HG02610 (cell line): ENCODE results near the gene SIPA1L3.

ENCODE experiments used
- ATAC-seq: cut with Tn5 transposase; IDR thresholded peaks from one replicate; pipeline ENCODE4 v1.9.1; 2021; ENCODE audit warnings: mild to moderate bottlenecking, moderate library complexity; ENCODE audit not compliant: unreplicated experiment

SIPA1L3 gene

DNA sequence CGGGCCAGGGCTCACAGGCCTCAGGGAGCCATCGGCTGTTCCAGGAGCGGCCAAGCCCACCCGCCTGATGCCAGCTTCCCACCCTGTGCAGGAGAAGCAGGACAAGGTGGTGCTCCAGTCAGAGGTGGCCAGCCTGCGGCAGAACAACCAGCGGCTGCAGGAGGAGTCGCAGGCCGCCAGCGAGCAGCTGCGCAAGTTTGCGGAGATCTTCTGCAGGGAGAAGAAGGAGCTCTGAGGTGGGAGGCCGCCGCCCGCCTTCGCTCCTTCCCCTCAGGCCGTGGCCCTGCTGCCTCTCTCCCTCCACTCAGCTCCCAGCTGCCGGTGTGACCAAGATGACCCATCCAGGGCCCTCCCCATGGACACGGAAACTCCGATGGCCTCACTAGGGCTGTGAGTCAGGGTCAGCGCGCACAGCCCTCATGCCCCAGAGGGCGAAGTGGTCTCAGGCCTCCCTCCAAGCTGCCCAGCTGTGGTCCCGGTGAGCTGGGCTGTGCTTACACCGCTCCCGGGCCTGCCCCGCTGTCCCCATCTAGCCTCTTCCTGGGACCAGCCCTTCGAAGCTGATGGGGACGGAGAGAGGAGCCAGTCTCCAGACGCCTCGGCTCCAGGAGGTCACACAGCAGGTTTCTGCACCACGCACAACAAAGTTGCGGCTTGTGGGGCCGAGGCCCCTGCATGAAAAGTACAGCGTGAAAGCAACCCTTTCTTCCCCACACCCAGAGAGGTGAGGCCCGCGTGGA is 299.2 kb downstream of the SIPA1L3 start:
- ATAC-seq = no peak

GRCh38 chr19:38206928-38207327 is 299.9 kb downstream of the SIPA1L3 start:
- no peak for ATAC-seq

DNA sequence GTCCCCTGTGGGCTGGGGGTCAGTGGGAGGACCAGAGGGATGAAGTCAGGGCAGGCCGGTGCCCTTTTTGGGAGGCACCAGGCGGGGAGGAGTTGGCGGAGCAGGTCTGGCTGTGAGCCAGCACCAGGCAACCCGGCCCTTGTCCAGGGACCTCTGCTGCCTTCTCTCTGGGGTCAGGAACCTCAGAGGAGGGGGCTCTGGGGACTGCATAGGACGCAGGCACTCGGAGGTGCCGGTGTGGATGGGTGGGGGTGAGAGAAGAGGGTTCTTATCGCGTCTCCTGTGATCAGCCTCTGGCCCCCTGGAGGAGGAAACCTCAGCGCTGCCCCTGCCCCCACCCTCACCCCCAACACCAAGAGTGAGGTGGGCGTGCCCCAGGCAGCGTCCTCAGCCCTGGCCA is 300.5 kb downstream of the SIPA1L3 start:
- no peak for ATAC-seq

DNA sequence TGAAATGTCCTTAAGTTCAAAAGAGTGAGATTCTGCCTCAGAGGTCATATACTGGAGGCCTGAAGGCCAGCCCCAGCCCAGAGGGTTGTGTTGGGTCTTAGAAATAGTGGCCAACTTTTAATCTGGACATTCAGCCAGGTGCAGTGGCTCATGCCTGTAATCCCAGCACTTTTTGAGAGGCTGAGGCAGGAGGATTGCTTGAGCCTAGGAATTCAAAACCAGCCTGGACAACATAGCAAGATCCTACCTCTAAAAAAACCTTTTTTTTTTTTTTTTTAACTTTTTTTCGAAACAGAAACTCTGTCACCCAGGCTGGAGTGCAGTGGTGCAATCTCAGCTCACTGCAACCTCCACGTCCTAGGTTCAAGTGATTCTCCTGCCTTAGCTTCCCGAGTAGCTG is 301.6 kb downstream of the SIPA1L3 start:
- no peak for ATAC-seq

DNA sequence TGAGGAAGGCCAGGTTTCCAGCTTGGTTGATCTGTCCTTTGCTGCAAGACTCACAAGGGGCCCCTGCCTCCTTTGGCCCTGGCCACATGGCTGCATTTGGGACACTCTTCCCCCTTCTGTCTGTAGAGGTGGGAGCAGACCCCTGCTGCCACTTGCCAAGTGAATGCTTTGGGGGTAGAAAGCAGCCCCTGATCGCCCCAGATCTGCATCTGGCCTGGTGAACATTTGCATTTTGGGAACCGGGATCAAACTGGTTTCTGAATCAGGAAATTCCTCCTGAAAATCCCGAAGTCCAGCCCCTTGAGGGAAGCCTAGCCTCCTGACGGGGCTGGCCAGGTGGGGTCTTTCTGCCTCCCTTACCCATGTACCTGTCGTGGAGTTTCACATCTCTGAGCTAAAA is 302.1 kb downstream of the SIPA1L3 start:
- ATAC-seq = no peak

- no peak for ATAC-seq
These were observed 302.9 kb downstream of the SIPA1L3 start for GRCh38 chr19:38209671-38210457.

DNA sequence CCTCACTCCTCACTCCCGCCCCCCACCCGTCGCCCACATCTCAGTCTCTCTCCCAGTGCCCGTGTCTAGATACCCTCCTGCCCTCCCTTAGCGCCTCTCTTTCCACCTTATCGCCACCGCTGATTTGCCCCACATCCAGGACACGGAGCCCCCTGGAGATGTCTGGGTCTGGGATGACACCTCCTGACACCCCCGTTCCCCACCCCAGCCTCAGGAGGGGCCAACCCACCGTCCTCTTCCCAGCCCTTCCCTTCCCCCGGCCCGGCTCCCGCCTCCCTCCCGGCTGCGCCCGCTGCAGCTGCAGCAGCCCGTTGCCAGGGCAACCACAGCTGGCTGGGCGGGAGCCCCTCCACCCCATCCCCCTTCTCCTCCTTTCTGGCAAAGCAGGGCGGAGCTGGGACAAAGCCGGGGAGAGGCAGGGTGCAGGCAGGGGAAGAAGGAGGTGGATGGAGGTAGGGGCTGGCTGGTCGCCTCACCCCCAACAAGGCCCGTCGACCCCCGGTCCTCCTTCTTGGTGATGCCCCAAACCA is 303.5 kb downstream of the SIPA1L3 start:
- no peak for ATAC-seq

DNA sequence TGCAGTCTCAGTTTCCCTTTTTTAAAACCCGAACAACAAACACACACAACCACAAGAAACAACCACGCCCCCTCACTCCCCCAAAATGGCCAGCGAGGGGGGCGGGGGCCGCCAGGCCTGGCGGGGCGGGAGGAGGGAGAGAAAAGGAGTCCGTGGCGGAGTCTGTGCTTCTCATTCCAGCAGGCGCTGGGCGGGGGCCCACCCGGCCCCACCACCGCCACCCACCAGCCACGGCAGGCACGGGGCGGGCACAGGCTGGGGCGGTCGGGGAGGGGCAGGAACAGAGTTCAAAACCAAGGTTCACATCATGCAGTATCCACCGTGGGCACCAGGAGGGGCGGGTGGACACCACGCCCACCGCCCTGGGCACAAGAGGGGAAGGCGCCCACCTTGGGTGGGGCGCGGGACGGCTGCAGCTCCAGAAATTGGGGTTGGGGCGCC is 304.2 kb downstream of the SIPA1L3 start:
- no peak for ATAC-seq

GRCh38 chr19:38211766-38212165 is 304.8 kb downstream of the SIPA1L3 start:
- ATAC-seq = no peak

DNA sequence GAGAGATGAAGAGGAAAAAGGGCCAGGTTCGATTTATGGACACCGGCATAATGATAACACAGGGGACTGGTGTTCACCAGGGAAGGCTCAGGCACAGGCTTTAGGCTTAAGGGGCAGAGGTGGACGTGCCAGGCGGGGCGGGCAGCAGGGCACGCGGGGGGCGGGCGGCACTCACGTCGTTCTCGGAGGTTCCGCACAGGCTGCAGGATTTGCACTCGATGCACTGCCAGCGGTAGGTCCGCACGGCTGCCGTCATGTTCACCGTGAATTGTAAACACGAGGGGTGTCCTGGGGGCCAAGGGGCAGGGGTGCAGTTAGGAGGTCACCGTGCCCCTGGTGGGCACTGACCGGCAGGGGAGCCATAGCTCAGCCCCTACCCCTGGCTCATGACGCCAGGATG is 306.5 kb downstream of the SIPA1L3 start:
- ATAC-seq = no peak

DNA sequence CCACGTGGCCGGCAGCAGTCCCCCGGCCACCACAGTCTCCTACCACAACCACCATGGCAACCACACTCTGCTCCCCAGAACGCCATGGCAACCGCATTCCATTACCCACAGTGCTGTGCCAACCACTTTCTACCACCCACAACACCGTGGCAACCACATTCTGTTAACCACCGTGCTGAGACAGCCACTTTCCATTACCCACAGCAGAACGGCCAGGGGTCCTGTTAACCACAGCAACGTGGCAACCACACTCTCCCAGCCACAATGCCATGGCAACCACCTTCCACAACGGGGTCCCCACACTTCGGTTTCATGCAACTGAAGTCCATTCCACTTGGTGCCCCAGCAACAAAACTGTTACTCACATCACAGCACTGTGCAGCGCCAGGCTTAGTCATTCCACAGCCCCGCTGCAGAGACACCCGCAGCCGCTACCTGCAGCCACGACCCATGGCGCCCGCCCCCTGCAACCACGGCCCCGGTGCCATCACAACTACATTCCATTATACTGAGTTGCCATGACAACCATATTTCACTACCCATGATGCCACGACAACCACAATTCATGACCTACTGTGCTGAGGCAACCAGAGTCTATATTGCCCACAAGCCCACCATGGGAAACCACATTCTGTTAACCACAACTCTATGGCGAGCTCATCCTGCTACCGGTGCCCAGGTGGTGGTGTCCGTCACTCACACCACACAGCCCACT is 307.1 kb downstream of the SIPA1L3 start:
- no peak for ATAC-seq

GRCh38 chr19:38216785-38217641 is 310.0 kb downstream of the SIPA1L3 start:
- ATAC-seq = no peak

GRCh38 chr19:38218204-38218603 is 311.2 kb downstream of the SIPA1L3 start:
- no peak for ATAC-seq

DNA sequence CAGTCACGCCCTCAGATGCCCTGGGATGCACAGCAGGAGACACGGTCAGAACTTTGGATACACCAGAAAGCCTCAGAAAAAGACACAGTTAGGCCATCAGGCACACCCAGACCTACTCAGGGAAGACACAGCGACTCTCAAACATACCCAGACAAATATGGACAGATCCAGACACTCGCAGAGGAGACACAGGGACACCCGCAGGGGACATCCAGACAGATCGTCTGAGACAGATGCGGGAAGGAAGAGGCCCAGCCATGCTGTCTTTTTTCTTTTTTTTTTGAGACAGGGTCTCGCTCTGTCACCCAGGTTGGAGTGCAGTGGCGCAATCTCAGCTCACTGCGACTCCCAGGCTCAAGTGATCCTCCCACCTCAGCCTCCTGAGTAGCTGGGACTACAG is 312.2 kb downstream of the SIPA1L3 start:
- no peak for ATAC-seq

- ATAC-seq = no peak
These were observed 314.4 kb downstream of the SIPA1L3 start for GRCh38 chr19:38221421-38221820.

DNA sequence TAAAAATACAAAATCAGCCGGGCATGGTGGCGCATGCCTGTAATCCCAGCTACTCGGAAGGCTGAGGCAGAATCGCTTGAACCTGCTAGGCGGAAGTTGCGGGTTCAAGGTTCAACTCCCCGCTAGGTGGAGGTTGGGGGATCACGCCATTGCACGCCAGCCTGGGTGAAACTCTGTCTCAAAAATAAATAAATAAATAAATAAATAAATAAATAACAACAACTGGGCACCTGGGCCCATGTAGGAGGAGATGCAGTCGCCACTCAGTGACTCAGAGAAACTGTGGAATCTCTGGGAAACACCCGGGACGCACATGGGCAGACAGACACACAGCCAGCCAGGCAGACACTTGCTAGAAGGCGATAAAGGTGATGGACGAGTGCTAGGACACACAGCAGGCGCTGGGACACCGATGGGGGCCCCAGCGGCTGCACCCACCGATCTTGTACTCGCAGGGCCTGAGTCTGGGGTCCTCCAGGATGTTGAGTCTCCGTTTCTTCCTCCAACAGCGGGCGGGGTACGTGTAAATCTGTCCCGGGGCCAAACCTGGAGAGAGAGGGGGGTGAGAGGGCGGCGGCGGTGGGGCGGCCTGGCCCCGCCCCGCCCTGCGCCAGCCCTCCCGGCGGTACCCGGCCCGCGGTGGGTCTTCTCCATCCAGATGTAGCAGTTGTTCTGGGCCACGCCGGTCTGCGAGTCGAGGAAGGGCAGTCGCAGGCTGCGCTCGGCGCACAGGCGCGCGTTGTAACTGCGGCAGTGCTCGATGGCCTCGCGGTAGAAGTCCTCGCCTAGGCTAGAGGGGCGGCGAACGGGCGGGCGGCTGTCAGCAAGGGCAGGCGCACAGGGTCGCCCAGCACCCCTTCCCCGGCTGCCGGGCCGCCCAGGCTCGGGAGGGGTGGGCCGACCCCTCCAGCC is 315.2 kb downstream of the SIPA1L3 start:
- ATAC-seq = no peak

- no peak for ATAC-seq
These were observed 316.1 kb downstream of the SIPA1L3 start for GRCh38 chr19:38223119-38223523.

- ATAC-seq = no peak
These were observed 316.6 kb downstream of the SIPA1L3 start for GRCh38 chr19:38223617-38224013.
